ENCODE measurements around the gene ISOC1.

Gene ISOC1

DNA sequence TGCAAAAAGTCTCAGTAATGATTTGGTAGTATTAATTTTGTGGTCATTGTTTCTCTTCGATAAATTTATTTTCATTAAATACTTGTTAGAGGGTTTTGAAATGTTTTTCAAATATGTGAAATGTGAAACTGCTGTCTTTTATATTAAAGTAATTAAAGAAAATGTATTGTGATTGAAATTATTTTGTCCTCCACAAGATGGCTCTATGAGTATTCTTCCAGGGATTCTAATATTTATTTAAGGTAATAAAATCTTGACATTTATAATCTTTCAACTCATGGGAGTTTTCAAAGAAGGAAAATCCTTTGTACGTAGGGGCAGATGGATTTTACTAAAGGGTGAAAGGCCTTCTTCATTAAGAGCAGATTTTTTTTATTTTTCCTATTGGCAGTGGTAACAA, 19.3 kb downstream of the ISOC1 start:
- no peaks in the 10 kb centered on the region for H3K27me3 ChIP-seq (replicated peaks; ENCODE audit: control insufficient read depth, insufficient read depth, low read length)
- peaks cover 7% of the 10 kb centered on the region for H3K4me1 ChIP-seq (ENCODE audit: control insufficient read depth, insufficient read depth, low read length)
- peak; percentile 19 for DNase-seq (ENCODE audit: low read depth)
- no peak overlapping the region for H3K4me3 ChIP-seq (ENCODE audit: low read length)
- H3K9me3 ChIP-seq (ENCODE audit: control insufficient read depth, low read length) = no peaks in the 10 kb centered on the region
- H3K9ac ChIP-seq (ENCODE audit: low read length) = no peak overlapping the region
- H3K36me3 ChIP-seq (ENCODE audit: control insufficient read depth, insufficient read depth, low read length, severe bottlenecking) = peaks cover 12% of the 10 kb centered on the region

DNA sequence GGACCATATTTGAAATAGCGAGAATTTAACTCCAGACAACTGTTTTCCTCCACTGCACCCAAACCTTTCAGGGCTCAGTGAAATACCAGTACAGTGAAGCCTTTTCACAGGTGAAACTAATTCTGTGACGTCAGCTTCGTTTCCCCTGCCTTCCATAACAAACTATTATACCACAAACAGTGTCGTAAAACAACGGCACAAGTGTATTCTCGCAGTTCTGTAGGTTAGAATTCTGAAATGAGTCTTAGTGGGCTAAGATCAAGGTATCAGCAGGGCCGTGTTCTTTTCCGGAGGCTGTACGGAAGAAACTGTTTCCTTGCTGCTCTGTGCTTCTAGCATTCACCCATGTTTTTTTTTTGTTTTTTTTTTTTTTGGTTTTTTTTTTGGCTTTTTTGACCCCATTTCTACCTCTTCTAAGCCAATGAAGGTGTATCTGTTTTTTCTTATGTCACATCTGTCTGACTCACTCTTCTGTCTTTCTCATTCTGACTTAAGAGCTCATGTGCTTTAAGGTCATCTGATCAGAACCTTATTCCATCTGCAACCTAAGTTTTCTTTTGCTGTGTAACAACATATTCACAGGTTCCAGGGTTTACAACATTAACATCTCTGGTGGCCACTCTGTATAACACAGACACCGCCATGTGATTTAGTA, 20.1 kb downstream of the ISOC1 start:
- Histone ChIP-seq H3K9me3 (ENCODE audit: control insufficient read depth, low read length) (no peaks in the 10 kb centered on the region), H3K4me3 (ENCODE audit: low read length) (no peak overlapping the region), H3K4me1 (ENCODE audit: control insufficient read depth, insufficient read depth, low read length) (peaks cover 6% of the 10 kb centered on the region), H3K9ac (ENCODE audit: low read length) (no peak overlapping the region), H3K27me3 (replicated peaks; ENCODE audit: control insufficient read depth, insufficient read depth, low read length) (no peaks in the 10 kb centered on the region), H3K36me3 (ENCODE audit: control insufficient read depth, insufficient read depth, low read length, severe bottlenecking) (peaks cover 9% of the 10 kb centered on the region)
- DNase-seq (ENCODE audit: low read depth) = no peak

DNA sequence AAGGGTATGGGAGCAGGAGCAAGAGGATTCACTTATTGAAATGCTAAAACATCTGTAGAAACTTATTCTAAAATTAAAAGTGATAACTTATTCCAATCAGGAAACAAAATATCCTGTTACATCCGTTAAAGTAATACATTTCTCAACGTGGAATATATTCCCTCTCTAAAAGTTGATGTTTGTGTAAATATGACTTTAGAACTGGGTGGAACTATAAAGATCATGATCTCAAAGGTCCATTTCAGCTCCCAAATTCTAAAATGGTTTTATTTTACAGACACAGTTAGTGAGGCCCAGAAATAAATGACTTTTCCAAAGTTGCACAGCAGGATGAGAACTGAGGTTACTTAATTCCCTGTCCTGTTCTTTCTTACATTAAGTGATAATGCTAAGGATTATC, 21.1 kb downstream of the ISOC1 start:
- peaks cover 9% of the 10 kb centered on the region for H3K36me3 ChIP-seq (ENCODE audit: control insufficient read depth, insufficient read depth, low read length, severe bottlenecking)
- H3K4me1 ChIP-seq (ENCODE audit: control insufficient read depth, insufficient read depth, low read length) = no peaks in the 10 kb centered on the region
- no peaks in the 10 kb centered on the region for H3K9me3 ChIP-seq (ENCODE audit: control insufficient read depth, low read length)
- no peaks in the 10 kb centered on the region for H3K27me3 ChIP-seq (replicated peaks; ENCODE audit: control insufficient read depth, insufficient read depth, low read length)
- DNase-seq (ENCODE audit: low read depth) = no peak
- H3K9ac ChIP-seq (ENCODE audit: low read length) = no peak overlapping the region
- no peak overlapping the region for H3K4me3 ChIP-seq (ENCODE audit: low read length)

DNA sequence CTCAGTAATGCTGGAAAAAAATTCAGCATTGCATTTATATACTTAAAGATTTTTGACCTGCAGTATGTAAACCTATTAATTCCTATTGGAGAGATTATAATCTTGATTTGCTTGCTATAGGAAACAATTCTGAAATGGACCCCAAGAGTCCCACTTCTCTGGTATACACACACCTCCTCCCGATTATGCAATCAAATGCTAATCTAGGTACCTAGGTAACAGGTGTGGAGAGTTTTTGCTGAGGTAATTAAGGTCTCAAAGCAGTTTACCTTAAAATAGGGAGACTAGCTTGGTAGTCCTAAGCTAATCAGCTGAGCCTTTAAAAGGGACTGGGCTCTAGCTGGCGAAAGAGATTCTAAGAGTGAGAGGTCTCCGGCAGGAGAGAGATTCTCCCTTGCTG, 22.2 kb downstream of the ISOC1 start:
- H3K36me3 ChIP-seq (ENCODE audit: control insufficient read depth, insufficient read depth, low read length, severe bottlenecking) = peaks cover 9% of the 10 kb centered on the region
- DNase-seq (ENCODE audit: low read depth) = no peak

DNA sequence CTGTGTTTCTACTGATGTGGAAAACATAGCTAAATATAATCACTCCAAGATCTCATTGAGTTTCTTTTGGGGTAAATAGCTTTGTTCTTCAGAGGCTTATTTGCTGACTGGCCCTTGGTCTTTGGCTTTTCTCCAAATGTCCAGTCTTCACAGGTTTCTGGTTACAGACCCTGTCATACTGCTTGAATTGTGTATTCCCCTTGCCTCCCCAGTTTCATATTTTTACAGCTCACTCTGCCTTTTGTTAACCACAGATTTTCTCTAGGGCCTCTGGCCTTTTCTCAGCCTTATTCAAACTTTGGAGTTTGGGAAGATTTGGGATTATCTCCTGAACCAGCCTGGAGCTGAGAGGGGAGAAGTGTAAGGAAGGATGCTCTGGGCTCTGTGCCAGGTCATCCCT, 23.9 kb downstream of the ISOC1 start:
- no peaks in the 10 kb centered on the region for H3K9me3 ChIP-seq (ENCODE audit: control insufficient read depth, low read length)

More for the DNA sequence above, 22.2 kb downstream of the ISOC1 start:
- Histone ChIP-seq H3K9me3 (ENCODE audit: control insufficient read depth, low read length) (no peaks in the 10 kb centered on the region), H3K4me1 (ENCODE audit: control insufficient read depth, insufficient read depth, low read length) (no peaks in the 10 kb centered on the region), H3K9ac (ENCODE audit: low read length) (no peak overlapping the region), H3K4me3 (ENCODE audit: low read length) (no peak overlapping the region), H3K27me3 (replicated peaks; ENCODE audit: control insufficient read depth, insufficient read depth, low read length) (no peaks in the 10 kb centered on the region)

DNA sequence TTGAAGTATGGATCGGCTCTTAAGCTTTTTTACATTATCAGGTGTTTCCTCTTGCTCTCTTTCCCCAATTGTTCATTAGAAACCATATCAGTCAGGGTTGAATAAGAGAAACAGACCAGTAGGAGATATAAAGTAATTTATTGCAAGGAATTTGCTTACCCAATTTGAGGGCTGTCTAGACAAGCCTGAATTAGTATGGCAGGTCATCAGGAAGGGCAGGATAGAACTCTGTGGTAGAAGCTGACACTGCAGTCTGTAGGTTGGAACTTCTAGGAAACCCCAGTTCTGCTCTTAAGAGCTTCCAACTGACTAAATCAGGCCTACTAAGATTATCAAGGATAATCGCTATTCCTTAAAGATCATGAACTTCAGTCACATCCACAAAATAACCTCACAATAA, 24.3 kb downstream of the ISOC1 start:
- Histone ChIP-seq H3K4me1 (ENCODE audit: control insufficient read depth, insufficient read depth, low read length) (no peaks in the 10 kb centered on the region), H3K27me3 (replicated peaks; ENCODE audit: control insufficient read depth, insufficient read depth, low read length) (no peaks in the 10 kb centered on the region), H3K9me3 (ENCODE audit: control insufficient read depth, low read length) (no peaks in the 10 kb centered on the region), H3K36me3 (ENCODE audit: control insufficient read depth, insufficient read depth, low read length, severe bottlenecking) (peaks cover 8% of the 10 kb centered on the region), H3K9ac (ENCODE audit: low read length) (no peak overlapping the region), H3K4me3 (ENCODE audit: low read length) (no peak overlapping the region)
- DNase-seq (ENCODE audit: low read depth) = no peak

More for the DNA sequence above, 23.9 kb downstream of the ISOC1 start:
- no peak for DNase-seq (ENCODE audit: low read depth)
- H3K27me3 ChIP-seq (replicated peaks; ENCODE audit: control insufficient read depth, insufficient read depth, low read length) = no peaks in the 10 kb centered on the region
- peaks cover 8% of the 10 kb centered on the region for H3K36me3 ChIP-seq (ENCODE audit: control insufficient read depth, insufficient read depth, low read length, severe bottlenecking)
- H3K4me1 ChIP-seq (ENCODE audit: control insufficient read depth, insufficient read depth, low read length) = no peaks in the 10 kb centered on the region
- H3K4me3 ChIP-seq (ENCODE audit: low read length) = no peak overlapping the region
- H3K9ac ChIP-seq (ENCODE audit: low read length) = no peak overlapping the region

DNA sequence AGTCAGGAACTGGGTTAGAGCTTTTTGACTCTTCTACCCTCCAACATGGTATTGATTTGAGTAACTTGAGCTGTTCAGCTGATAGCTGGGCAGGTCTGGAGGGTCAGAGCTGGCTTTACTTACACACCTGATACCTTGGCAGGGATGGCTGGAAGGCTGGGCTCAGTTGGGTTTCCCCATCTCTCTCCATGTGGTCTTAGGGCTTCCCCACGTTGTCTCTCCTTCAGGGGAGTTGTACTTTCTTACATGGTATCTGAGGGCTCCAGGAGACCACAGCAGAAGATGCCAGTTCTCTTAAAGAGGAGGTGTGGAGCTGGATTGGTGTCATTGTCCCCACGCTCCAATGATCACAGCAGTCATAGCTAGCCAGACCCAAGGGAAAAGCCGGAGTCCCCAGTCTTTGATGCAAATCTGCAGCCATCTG, 25.6 kb downstream of the ISOC1 start:
- no peaks in the 10 kb centered on the region for H3K4me1 ChIP-seq (ENCODE audit: control insufficient read depth, insufficient read depth, low read length)
- H3K4me3 ChIP-seq (ENCODE audit: low read length) = no peak overlapping the region
- peaks cover 8% of the 10 kb centered on the region for H3K36me3 ChIP-seq (ENCODE audit: control insufficient read depth, insufficient read depth, low read length, severe bottlenecking)
- DNase-seq (ENCODE audit: low read depth) = no peak
- H3K9ac ChIP-seq (ENCODE audit: low read length) = no peak overlapping the region
- H3K9me3 ChIP-seq (ENCODE audit: control insufficient read depth, low read length) = no peaks in the 10 kb centered on the region
- no peaks in the 10 kb centered on the region for H3K27me3 ChIP-seq (replicated peaks; ENCODE audit: control insufficient read depth, insufficient read depth, low read length)

DNA sequence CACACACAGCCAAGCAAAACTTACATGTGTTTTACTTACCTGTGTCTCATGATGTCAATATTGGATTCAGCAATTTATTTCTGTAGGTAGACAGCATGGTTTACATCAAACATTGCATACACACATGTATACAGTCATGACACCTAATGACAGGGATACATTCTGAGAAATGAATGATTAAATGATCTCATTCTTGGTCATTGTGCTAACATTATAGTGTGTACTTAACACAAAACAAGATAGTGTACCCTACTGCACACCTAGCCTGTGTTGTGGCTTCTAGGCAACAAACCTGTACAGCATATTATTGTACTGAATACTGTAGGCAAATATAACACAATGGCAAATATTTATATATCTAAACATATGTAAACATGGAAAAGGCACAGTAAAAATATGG, 28.0 kb downstream of the ISOC1 start:
- Histone ChIP-seq H3K4me1 (ENCODE audit: control insufficient read depth, insufficient read depth, low read length) (no peaks in the 10 kb centered on the region), H3K9ac (ENCODE audit: low read length) (no peak overlapping the region), H3K36me3 (ENCODE audit: control insufficient read depth, insufficient read depth, low read length, severe bottlenecking) (peaks cover 3% of the 10 kb centered on the region), H3K27me3 (replicated peaks; ENCODE audit: control insufficient read depth, insufficient read depth, low read length) (no peaks in the 10 kb centered on the region), H3K9me3 (ENCODE audit: control insufficient read depth, low read length) (no peaks in the 10 kb centered on the region), H3K4me3 (ENCODE audit: low read length) (no peak overlapping the region)
- DNase-seq (ENCODE audit: low read depth) = no peak

DNA sequence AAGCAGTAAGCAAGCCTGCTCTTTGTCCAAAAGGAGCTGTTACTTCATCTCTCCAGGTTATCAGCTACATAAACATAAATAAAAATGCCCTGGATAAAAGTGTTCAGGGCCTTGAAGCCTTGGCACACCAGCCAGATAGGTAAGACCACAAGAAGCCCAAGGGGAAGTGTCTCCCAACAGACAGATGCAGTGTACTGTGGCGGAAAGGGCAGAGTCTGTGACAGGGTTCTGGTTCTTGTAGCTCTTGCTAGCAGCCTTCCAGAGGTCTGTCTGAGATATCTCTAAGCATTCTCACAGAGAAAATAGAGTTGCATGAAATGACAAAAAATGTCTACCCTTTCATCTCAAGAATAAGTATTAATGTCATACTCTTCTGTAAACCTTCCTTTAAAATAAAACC, 30.1 kb downstream of the ISOC1 start:
- Histone ChIP-seq H3K36me3 (ENCODE audit: control insufficient read depth, insufficient read depth, low read length, severe bottlenecking) (peaks cover 3% of the 10 kb centered on the region), H3K9me3 (ENCODE audit: control insufficient read depth, low read length) (no peaks in the 10 kb centered on the region), H3K27me3 (replicated peaks; ENCODE audit: control insufficient read depth, insufficient read depth, low read length) (no peaks in the 10 kb centered on the region), H3K4me1 (ENCODE audit: control insufficient read depth, insufficient read depth, low read length) (no peaks in the 10 kb centered on the region), H3K9ac (ENCODE audit: low read length) (no peak overlapping the region), H3K4me3 (ENCODE audit: low read length) (no peak overlapping the region)
- DNase-seq (ENCODE audit: low read depth) = no peak

DNA sequence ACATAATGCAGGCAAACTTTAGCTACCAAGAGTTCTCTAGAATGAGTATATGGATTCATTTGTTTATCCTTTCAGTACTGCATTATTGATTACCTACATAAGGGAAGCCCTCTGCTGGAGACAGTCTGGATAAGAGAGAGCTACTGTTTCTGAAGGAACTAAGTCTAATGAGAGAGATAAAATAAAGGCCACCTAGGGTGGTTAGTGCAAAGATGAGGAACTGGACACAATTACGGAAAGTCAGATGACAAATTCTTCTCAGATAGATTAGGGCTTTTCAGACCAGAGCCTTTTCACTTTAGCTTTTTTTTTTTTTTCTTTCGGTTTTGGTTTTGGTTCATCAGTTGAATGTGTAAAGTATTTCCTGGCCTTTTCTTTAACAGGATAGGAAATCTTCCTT, 31.3 kb downstream of the ISOC1 start:
- H3K4me3 ChIP-seq (ENCODE audit: low read length) = no peak overlapping the region
- DNase-seq (ENCODE audit: low read depth) = no peak
- no peak overlapping the region for H3K9ac ChIP-seq (ENCODE audit: low read length)
- peaks cover 3% of the 10 kb centered on the region for H3K36me3 ChIP-seq (ENCODE audit: control insufficient read depth, insufficient read depth, low read length, severe bottlenecking)
- H3K9me3 ChIP-seq (ENCODE audit: control insufficient read depth, low read length) = no peaks in the 10 kb centered on the region
- no peaks in the 10 kb centered on the region for H3K4me1 ChIP-seq (ENCODE audit: control insufficient read depth, insufficient read depth, low read length)
- H3K27me3 ChIP-seq (replicated peaks; ENCODE audit: control insufficient read depth, insufficient read depth, low read length) = no peaks in the 10 kb centered on the region

DNA sequence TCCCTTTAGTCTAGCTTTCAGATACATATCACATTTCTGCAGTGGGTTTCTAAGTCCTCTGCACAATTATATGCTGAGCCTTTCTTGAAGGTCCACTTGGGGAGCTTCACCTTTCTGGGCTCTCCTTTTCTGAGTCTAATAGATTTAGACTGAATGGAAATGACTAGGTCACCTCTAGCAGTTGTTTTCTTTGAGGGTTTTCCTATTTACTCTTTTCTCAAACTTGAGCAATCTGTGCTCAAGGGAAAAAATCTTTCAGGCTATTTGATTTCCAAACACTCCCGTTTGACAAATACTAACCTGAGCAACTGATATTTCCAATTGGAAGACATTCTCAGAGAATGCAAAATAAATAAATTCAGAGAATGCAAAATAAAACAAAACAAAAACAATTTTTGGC, 39.0 kb downstream of the ISOC1 start:
- no peak for DNase-seq (ENCODE audit: low read depth)
- no peak overlapping the region for H3K4me3 ChIP-seq (ENCODE audit: low read length)
- H3K9ac ChIP-seq (ENCODE audit: low read length) = no peak overlapping the region
- H3K36me3 ChIP-seq (ENCODE audit: control insufficient read depth, insufficient read depth, low read length, severe bottlenecking) = no peaks in the 10 kb centered on the region
- no peaks in the 10 kb centered on the region for H3K4me1 ChIP-seq (ENCODE audit: control insufficient read depth, insufficient read depth, low read length)
- no peaks in the 10 kb centered on the region for H3K27me3 ChIP-seq (replicated peaks; ENCODE audit: control insufficient read depth, insufficient read depth, low read length)
- H3K9me3 ChIP-seq (ENCODE audit: control insufficient read depth, low read length) = no peaks in the 10 kb centered on the region

DNA sequence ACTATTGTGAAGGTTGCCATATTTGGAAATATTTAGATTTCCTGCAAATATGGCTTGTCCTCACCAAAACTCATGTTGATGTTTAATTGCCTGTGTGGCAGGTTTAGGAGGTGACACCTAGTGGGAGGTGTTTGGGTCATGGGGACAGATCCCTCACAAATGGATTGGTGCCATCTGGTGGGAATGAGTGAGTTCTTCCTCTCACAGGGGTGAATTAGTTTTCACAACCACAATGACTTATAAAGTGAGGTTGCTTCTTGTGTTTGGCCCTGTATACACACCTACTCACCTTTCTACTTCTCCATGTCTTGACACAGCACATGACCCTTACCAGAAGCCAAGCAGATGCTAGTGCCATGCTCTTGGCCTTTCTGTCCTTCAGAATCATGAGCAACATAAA, 41.1 kb downstream of the ISOC1 start:
- H3K9ac ChIP-seq (ENCODE audit: low read length) = no peak overlapping the region
- no peak for DNase-seq (ENCODE audit: low read depth)
- H3K9me3 ChIP-seq (ENCODE audit: control insufficient read depth, low read length) = no peaks in the 10 kb centered on the region

More for the DNA sequence above, 41.1 kb downstream of the ISOC1 start:
- H3K27me3 ChIP-seq (replicated peaks; ENCODE audit: control insufficient read depth, insufficient read depth, low read length) = no peaks in the 10 kb centered on the region
- H3K4me3 ChIP-seq (ENCODE audit: low read length) = no peak overlapping the region
- no peaks in the 10 kb centered on the region for H3K36me3 ChIP-seq (ENCODE audit: control insufficient read depth, insufficient read depth, low read length, severe bottlenecking)
- H3K4me1 ChIP-seq (ENCODE audit: control insufficient read depth, insufficient read depth, low read length) = no peaks in the 10 kb centered on the region

Data from adipocyte (in vitro differentiated cells).